ENCODE results near the gene EIPR1. TPM values are rescaled to one million over a fixed set of nuclear protein-coding genes. Genes with fewer than 3 reads are reported as not detected.

EIPR1 gene
- total and polyA plus RNA-seq, 2 of the 13 experiments (the other 11 are each of a cell fraction or from before 2014, with no cell fraction given), result 70.0 to 96.3 TPM

- TF ChIP-seq SOX6 (IDR thresholded peaks at IDR 0.05) (no peak), SOX6 (CRISPR knock-in tag; IDR thresholded peaks at IDR 0.05) (peak; percentile 97), ZNF713 (CRISPR knock-in tag; IDR thresholded peaks at IDR 0.05) (no peak), ATF6 (CRISPR knock-in tag; conservative IDR thresholded peaks at IDR 0.05) (no peak), ZNF737 (CRISPR knock-in tag; IDR thresholded peaks at IDR 0.05; ENCODE audit: borderline replicate concordance) (no peak), ZNF510 (CRISPR knock-in tag; IDR thresholded peaks at IDR 0.05; ENCODE audit: low read depth) (no peak), ATF7 (IDR thresholded peaks at IDR 0.05) (no peak), ATF7 (CRISPR knock-in tag; IDR thresholded peaks at IDR 0.05) (peak; percentile 59; the same call in 1 of the 2 replicates), ZNF142 (CRISPR knock-in tag; IDR thresholded peaks at IDR 0.05) (no peak), HDAC1 (CRISPR knock-in tag; IDR thresholded peaks at IDR 0.05) (peak; percentile 69), SAFB2 (CRISPR knock-in tag; IDR thresholded peaks at IDR 0.05; ENCODE audit: borderline replicate concordance, low read depth) (no peak), KDM2A (CRISPR knock-in tag; IDR thresholded peaks at IDR 0.05; ENCODE audit: borderline replicate concordance, low read depth) (peak; percentile 95), ZBTB42 (CRISPR knock-in tag; IDR thresholded peaks at IDR 0.05) (no peak), ZNF768 (CRISPR knock-in tag; IDR thresholded peaks at IDR 0.05) (no peak; the same call in 1 of the 2 replicates), ZNF3 (CRISPR knock-in tag; IDR thresholded peaks at IDR 0.05) (no peak), NR2F6 (IDR thresholded peaks at IDR 0.05) (0 out of 2 replicates have a peak, but pooled peaks have one; percentile 29), NR2F6 (CRISPR knock-in tag; IDR thresholded peaks at IDR 0.05) (peak; percentile 65), KLF16 (CRISPR knock-in tag; IDR thresholded peaks at IDR 0.05) (peak in 1 of 2 experiments; percentile 70; a peak in 1 of 4 replicates), RARA (CRISPR knock-in tag; IDR thresholded peaks at IDR 0.05) (peak; percentile 71), U2AF2 (IDR thresholded peaks at IDR 0.05; ENCODE audit: low read depth, low read length) (no peak), ZNF44 (CRISPR knock-in tag; IDR thresholded peaks at IDR 0.05) (no peak), ZNF883 (CRISPR knock-in tag; IDR thresholded peaks at IDR 0.05; ENCODE audit: not compliant biosample characterization) (no peak), PREB (CRISPR knock-in tag; IDR thresholded peaks at IDR 0.05) (no peak)
These were observed 73.8 kb downstream of the EIPR1 start (continued) for GRCh38 chr2:3303583-3304406.

Data from HepG2 (cell line).